Embryonic facial prominence (tissue), 1 donor: ENCODE results near the gene LEKR1.
A peak's percentile ranks its signal among the peaks of the same experiment; 100 is the strongest.
"Not testable (repeated sequence)": the region's sequence is repeated elsewhere in the genome, so short reads cannot be mapped to it uniquely, and the experiment has no call there.

Experiments used
- DNase-seq: peaks from one replicate; pipeline ENCODE4 v3.0.0-alpha.2; 2016; ENCODE audit errors: extremely low spot score

LEKR1 gene

GRCh38 chr3:156826144-156826895 is at the start of gene LEKR1:
Gene LEKR1 (plus strand): TSS chr3:156826353. CDS start chr3:156829330, 2,977 bp downstream.
- peak; percentile 79 for DNase-seq

- DNase-seq: no peak
Observed at GRCh38 chr3:156776871-156777270, 49.3 kb upstream of the LEKR1 start.

DNA sequence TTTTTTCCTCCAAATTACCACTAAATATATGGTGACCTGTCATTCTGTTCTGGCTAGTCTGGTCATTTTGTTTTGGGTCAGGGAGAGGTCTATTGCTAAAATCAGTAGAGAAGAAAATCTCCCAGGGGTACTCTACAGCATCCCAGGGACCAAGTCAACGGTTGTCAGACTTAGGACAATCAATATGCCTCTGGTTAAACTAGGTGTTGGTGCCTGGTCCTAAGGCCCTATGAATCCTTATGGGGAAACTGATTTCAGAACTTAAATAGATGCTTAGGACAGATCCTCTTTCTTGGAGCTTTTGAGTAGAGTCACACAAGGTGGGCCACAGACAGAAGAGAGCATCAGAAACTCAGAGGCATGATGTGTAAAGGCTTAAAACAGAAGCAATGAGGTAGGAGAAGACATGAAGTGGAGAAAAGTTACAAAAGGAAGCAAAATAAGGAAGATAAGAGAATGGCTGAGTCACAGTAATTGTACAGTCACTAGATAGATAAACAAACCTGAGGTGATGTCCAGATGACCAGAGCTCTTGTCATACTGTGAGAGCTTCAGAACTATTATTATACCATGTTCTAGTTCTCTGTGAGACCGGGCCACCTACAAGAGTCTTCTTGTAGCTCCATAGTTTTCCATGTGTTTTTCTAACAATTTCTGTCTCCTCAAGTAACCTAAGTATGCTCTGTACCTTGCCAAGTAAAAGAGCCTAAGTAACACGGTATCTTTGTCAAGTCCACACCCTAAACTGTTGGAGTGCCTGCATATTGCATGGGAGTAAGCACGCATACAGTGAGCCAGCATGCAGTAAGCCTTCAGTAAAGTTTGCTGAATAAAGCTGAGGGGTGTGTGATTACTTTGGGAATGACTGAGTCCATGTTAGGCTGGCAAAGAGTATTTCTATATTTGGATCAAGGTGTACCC is 44.6 kb upstream of the LEKR1 start:
- no peak for DNase-seq

DNA sequence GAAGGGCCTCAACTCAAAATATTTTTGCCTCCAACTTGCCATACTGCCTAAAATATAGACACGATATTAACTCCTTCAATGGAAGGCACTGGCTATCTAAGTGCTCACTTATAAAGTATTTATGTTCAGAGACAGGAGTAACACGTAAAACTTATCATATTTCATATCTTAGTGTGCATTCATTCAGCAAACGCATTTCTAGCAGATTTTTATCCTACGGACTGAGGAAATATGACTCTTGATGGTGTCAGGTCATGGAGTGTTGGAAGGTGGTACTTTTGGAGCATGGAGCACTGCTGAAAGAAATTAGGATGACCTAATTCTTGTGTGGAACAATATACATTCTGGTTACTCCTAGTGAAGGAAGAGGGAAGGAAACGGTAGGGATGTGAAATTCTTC is 43.8 kb upstream of the LEKR1 start:
- DNase-seq: no peak

DNA sequence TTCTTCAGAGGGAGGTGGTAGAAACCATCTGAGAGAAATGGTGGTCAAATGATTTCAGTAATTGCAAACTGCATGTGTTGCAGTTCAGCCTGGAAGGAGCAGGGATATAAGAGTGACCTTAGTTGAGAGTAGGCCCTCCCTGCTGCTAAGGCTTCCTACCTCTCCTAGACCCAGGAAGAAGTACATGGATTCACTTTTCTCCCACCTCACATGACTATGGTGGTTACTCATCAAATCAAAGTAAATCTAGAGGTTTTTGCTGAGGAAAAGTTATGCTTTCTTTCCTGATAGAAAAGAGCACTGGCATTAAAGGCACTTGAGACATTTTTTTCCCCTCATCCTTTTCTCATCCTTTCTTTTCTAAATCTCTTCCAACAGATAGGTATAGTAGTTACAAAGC is 43.2 kb upstream of the LEKR1 start:
- DNase-seq: no peak

DNA sequence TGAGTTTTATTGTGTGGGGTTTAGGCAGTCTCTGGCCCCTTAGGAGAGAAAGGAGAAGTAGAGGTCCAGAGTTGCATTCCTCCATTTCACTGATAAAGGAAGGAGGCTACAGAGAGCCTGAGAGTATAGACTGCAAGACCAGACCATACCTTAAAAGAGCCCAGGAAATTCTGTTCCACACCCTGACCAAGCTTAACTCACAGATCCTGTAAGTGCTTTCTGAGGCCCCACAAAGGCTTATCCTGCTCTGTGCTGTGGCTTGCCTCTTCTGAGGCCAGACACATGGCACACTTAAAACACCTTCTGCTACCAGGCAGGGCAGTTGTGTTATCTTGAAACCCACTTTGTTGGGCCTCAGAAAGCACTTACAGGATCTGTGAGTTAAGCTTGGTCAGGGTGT is 39.2 kb upstream of the LEKR1 start:
- no peak for DNase-seq

GRCh38 chr3:156787926-156788663 is 38.1 kb upstream of the LEKR1 start:
- no peak for DNase-seq

DNA sequence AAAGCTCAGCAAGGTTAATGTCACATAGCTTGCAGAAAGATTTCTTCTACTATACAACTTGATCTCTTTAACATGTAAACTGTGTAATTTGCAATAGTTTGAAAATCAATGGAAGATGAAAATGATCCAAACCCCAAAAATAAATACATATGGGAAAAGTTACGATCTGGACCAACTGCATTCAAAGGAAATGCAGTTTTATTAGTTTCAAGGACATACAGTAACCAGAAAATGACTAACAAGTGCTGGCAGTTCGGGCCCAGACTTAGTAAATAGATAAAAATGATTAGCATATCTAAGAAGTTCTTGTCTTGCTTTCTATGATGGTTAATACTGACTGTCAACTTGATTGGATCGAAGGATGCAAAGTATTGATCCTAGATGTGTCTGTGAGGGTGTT is 37.3 kb upstream of the LEKR1 start:
- no peak for DNase-seq

DNA sequence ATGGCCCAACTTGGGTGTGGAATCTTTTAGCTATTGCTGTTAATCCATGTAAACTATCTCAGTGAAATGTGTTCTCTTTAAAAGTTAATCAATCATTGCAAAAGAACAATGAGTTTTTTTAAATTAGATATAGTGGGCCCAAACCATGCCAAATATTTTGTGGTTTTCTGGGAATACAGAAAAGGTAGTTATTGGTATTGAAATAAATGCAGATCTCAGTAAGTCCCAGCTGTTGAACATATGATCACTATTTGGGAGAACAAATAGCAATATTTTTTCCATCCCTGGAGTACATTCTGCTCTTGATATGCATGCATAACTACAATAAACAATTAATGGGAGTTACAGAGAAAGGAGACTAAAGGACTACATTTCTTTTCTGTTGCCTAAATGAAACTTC is 36.0 kb upstream of the LEKR1 start:
- DNase-seq: no peak

- no peak for DNase-seq
Observed at GRCh38 chr3:156792114-156792513, 34.0 kb upstream of the LEKR1 start.

DNA sequence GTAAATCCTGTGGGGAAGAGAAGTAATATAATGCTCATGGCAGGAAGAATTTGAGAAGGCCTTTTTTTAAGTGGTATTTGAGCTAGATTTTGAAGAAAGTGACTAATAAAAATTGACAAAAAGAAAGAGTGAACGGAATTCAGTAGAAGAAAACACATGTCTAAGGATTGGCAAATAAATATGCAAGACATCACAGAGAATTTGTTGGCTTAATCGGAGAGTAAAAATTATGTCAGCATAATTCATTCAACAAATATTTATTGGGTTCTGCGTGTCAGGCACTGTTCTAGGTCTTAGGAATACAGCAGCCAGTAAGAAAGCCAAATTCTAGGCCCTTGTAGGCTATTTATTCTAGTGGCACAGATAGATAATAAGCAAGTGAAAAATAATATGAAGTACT is 33.6 kb upstream of the LEKR1 start:
- no peak for DNase-seq

DNA sequence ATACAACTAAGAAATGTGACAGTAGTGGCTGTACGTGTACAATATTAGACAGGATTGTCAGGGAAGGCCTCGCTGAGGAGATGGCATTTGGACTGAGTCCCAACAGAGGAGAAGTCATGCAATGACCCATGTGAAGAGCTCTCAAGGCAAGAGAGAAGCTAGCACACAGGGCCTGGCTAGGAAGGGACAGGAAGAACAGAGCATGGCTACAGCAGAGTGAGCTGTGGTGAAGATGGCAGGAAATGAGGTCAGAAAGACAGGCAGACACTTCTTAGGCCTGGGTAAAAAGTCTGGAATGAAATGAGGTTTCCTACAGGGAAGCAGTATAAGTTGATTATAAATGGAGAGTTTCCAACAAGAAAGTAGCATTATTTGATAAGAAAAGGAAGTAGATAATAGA is 33.2 kb upstream of the LEKR1 start:
- no peak for DNase-seq

DNA sequence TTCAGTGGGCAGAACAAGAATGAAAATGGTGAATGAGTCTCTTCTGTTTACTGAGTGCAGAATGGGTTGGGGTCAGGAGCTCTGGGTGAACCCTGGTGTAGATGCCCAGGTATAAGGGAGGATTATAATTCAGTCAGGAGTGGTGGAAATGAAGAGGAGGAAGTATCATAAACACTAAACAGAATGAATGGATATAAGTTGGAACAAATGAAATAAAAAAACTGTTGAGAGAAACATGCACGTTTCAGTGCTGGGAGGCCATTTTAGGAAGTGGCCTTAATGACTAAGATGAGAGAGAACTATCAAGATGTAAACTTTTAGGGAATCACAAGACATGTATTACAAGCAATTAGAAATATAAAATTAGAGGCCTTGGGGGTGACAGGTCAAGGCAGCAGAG is 32.8 kb upstream of the LEKR1 start:
- DNase-seq: no peak

GRCh38 chr3:156793851-156794250 is 32.3 kb upstream of the LEKR1 start:
- no peak for DNase-seq

GRCh38 chr3:156795890-156796481 is 30.2 kb upstream of the LEKR1 start:
- DNase-seq: no peak

GRCh38 chr3:156797368-156797767 is 28.8 kb upstream of the LEKR1 start:
- DNase-seq: no peak

DNA sequence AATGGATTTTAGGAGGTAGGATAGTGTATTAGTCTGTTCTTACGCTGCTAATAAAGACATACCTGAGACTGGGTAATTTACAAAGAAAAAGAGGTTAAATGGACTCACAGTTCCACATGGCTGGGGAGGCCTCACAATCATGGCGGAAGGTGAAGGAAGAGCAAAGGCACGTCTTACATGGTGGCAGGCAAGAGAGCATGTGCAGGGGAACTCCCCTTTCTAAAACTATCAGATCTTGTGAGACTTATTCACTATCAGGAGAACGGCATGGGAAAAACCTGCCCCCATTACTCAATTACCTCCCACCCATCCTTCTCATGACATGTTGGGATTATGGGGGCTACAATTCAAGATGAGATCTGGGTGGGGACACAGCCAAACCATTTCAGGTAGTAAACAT is 25.9 kb upstream of the LEKR1 start:
- DNase-seq: not testable (repeated sequence)

- no peak for DNase-seq
Observed at GRCh38 chr3:156801746-156802145, 24.4 kb upstream of the LEKR1 start.

DNA sequence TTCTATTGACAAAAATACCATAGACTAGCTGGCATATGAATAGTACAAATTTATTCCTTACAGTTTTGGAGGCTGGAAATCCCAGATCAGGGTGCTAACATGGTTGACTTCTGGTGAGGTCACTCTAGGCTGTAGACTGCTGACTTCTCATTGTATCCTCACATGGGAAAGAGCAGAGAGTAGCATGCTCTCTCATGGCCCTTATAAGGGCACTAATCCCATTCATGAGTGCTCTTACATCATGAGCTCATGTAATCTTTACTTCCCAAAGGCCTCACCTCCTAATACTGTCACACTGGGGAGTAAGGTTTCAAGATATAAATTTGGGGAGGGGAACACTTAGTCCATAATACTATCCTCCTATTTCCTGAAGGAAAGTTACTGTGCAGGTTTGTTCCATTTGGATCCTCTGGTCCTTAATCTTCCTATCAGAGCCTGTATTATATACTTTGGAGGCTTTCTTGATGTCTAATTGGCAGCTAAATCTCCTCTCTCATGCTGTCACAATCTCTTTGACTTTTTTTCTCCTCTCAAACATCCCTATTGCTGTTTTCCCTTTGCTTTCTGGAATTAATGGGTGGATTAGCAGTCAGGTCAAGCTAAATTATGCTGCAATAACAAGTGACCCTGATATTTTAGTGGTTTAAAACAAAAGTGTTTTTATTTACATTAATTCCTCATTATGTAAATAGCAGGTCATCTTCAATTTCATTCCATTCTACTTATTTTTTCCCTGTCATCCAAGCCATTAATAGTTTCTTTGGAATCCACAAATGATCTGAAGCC is 23.1 kb upstream of the LEKR1 start:
- DNase-seq: no peak

DNA sequence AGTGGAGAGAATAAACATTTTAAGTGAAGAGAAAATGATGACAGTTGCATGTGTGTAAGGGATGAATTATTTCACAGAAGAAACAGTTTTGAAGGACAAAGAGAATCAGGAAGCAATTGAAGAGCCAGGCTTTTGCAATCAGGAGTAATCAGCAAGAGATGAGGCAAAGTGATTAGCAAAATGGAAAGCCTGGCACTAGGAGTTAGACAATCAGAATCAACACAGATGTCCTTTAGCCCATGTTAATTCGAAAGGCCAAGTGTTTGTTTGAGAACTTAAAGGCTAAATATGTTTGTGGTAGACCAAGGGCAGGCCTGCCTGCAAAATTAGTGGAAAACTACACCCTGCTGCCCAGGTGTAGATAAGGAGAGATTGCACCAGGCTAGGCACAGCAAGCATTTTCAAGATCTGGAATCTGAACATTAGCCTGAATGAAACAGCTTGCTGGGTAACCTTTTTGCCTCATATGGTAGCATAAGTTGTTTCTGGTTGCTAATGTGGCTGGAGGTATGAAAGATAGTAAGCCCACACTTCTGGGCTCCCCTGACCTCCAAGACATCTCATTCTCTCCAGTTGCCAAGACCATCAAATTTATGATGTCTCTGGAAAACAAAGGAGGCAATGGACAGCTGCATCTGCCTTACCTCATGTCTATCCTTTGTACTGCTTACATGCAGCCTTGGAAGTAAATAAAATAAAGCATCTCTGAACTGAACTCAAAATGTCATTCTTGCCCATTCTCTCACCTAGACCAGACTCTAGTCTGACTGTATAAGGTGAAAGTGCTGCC is 22.0 kb upstream of the LEKR1 start:
- no peak for DNase-seq
